Fibroblast of lung (primary cell): ENCODE measurements around the gene USP37.

Source experiments
- CTCF ChIP-seq, 2 donors: IDR thresholded peaks in 1 of 2; conservative IDR thresholded peaks in 1 of 2; 1 replicate in 1 of 2; 2 replicates in 1 of 2; pipeline ENCODE4 v1.5.1; 2011 to 2012; ENCODE audit warnings: low read length in 2 of 2, control low read depth in 1 of 2, inconsistent platforms in 1 of 2, low read depth in 1 of 2, mild to moderate bottlenecking in 1 of 2
- EZH2 ChIP-seq: IDR thresholded peaks from 2 replicates; pipeline ENCODE4 v1.5.1; 2012; ENCODE audit warnings: low read length, control low read depth, mild to moderate bottlenecking; ENCODE audit errors: missing control alignments

DNA sequence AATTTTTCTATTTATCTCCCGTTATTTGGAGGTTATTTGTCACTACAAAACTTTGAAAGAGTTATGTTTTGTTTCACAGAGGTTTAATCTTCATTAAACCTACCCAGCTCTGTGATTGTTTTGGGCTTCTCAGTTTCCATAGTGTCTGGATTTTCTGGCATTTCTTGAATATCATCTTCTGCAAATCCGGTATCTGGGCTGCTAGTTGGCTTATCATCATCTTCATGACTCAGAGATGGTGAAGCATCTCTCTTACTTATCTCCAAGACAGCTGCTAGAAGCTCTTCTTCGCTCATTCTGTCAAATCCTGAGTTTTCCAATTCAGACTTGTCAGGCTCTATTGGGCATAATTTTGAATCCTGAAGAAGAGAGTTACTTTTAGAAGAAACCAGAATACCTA lies 93.6 kb downstream of the USP37 start:
- TF ChIP-seq CTCF (conservative IDR thresholded peaks at IDR 0.05 in 1 of 2, IDR thresholded peaks at IDR 0.05 in 1 of 2; ENCODE audit: low read depth in 1 of 2, low read length in 2 of 2) (no peak), EZH2 (no peak)
